K562 (cell line): ENCODE results near the gene HOXB4. TPM values are rescaled to one million over a fixed set of nuclear protein-coding genes. Genes with fewer than 3 reads are reported as not detected.

ENCODE experiments used
- ERF ChIP-seq: fragments of 450-650 bp; formaldehyde crosslinking; IDR thresholded peaks from 2 replicates; pipeline ENCODE4 v1.4.0; 2020; ENCODE audit warnings: mild to moderate bottlenecking, mixed read lengths
- HDGF ChIP-seq: fragments of 450-650 bp; IDR thresholded peaks from 2 replicates; pipeline ENCODE4 v1.6.1; 2016
- MLLT1 ChIP-seq, 2 experiments: fragments of 450-650 bp; IDR thresholded peaks; 2 replicates each; pipeline ENCODE4 v1.6.1; 2016
- UBTF ChIP-seq, 2 experiments: IDR thresholded peaks; 2 replicates each; pipeline ENCODE4 v1.6.1; 2012; ENCODE audit warnings: improper control_type of control experiment in 2 of 2, low read depth in 2 of 2, low read length in 2 of 2, borderline replicate concordance in 1 of 2
- ZNF174 ChIP-seq: fragments of 250-450 bp; sonication (Bioruptor Pico); IDR thresholded peaks from 2 replicates; pipeline ENCODE4 v1.4.0; 2020; ENCODE audit warnings: mild to moderate bottlenecking
- ZNF639 ChIP-seq, 2 experiments: fragments of 200-800 bp in 1 of 2; sonication (Bioruptor generic) in 1 of 2; sonication (generic) in 1 of 2; formaldehyde crosslinking in 1 of 2; IDR thresholded peaks in 1 of 2; conservative IDR thresholded peaks in 1 of 2; 2 replicates each; pipeline versions ENCODE4 v1.5.0 to v1.6.1; 2016 to 2020; ENCODE audit warnings: missing compliant biosample characterization in 1 of 2, missing genetic modification characterization in 1 of 2, missing genetic modification reagents in 1 of 2
- ZNF766 ChIP-seq: fragments of 200-800 bp; sonication (Bioruptor generic); conservative IDR thresholded peaks from 2 replicates; pipeline ENCODE4 v1.6.1; 2016; ENCODE audit warnings: missing genetic modification characterization, missing compliant biosample characterization
- polyA plus RNA-seq, 8 experiments: library from polyadenylated mRNA; depleted of rRNA in 4 of 8; stranded (reverse) in 5 of 8; unstranded in 3 of 8; fragments of >200 nt; fragmentation: Nextera tagmentation in 2 of 8; fragmentation: Illumina TruSeq in 1 of 8; extraction: Ambion mirVana in 2 of 8; extraction: Trizol in 1 of 8; gene quantifications; 2 replicates each; pipeline versions ENCODE4 v1.2.1 to v1.2.3, GENCODE V29; 2011 to 2014; ENCODE audit warnings: inconsistent platforms in 1 of 8, missing spikeins in 1 of 8
- total RNA-seq, 7 experiments: library from RNA; depleted of rRNA in 6 of 7; stranded (reverse); fragments of >200 nt in 6 of 7; fragmentation: Illumina TruSeq in 2 of 7; extraction: Trizol in 2 of 7; gene quantifications; 2 replicates each; pipeline versions ENCODE4 v1.2.1 to v1.2.3, GENCODE V29; 2011 to 2021; ENCODE audit warnings: low replicate concordance in 1 of 7
- TF ChIP-seq, protein P1 (sequence below): conservative IDR thresholded peaks from 2 replicates; pipeline ENCODE4 v1.6.1; 2011; ENCODE audit warnings: low read depth, mild to moderate bottlenecking, low read length; ENCODE audit not compliant: control insufficient read depth

Gene HOXB4
- total and polyA plus RNA-seq, 9 of the 15 experiments (the other 6 are each of a cell fraction or from before 2014, with no cell fraction given), result 1.6 to 34.9 (median 14.9) TPM

GRCh38 chr17:48575673-48576478 lies 2.3 kb downstream of the HOXB4 start (continued):
- TF ChIP-seq MLLT1 (IDR thresholded peaks at IDR 0.05), result peak; percentile 39 to 79; a peak in 1 of 4 replicates
- TF ChIP-seq ZNF766, result peak; percentile 51
- TF ChIP-seq HDGF, result peak; percentile 82; the same call in 1 of the 2 replicates
- 0 out of 2 replicates have a peak, but pooled peaks have one; percentile 41 for TF ChIP-seq ERF
- peak in 1 of 2 experiments; percentile 15; a peak in 1 of 4 replicates for TF ChIP-seq ZNF639 (CRISPR knock-in tag; conservative IDR thresholded peaks at IDR 0.05 in 1 of 2, IDR thresholded peaks at IDR 0.05 in 1 of 2)
- 0 out of 4 replicates have a peak, but pooled peaks of 1 of the 2 experiments have one; percentile 68 for TF ChIP-seq UBTF (IDR thresholded peaks at IDR 0.05; ENCODE audit: borderline replicate concordance in 1 of 2, low read depth in 2 of 2, low read length in 2 of 2)
- no peak for TF ChIP-seq ZNF174 (CRISPR knock-in tag)
- TF ChIP-seq, protein P1, sequence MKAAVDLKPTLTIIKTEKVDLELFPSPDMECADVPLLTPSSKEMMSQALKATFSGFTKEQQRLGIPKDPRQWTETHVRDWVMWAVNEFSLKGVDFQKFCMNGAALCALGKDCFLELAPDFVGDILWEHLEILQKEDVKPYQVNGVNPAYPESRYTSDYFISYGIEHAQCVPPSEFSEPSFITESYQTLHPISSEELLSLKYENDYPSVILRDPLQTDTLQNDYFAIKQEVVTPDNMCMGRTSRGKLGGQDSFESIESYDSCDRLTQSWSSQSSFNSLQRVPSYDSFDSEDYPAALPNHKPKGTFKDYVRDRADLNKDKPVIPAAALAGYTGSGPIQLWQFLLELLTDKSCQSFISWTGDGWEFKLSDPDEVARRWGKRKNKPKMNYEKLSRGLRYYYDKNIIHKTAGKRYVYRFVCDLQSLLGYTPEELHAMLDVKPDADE, result 0 out of 2 replicates have a peak, but pooled peaks have one; percentile 35
